SU-DHL-6 (cell line): ENCODE data around the gene LRRC3B.

Source experiments
- H2AFZ ChIP-seq: fragments of 200-600 bp; sonication (generic); 2 replicates; pipeline ENCODE4 v1.6.1; 2014; ENCODE audit warnings: low read depth, mild to moderate bottlenecking, moderate library complexity, mixed read lengths, antibody characterized with exemption, low read length; ENCODE audit not compliant: severe bottlenecking
- H3F3A ChIP-seq: fragments of 200-600 bp; shearing (Covaris generic); 2 replicates; pipeline ENCODE4 v1.6.0; 2016; ENCODE audit warnings: antibody characterized with exemption, mild to moderate bottlenecking; ENCODE audit not compliant: insufficient read depth
- H3K27ac ChIP-seq: fragments of 200-600 bp; sonication (generic); 2 replicates; pipeline ENCODE4 v1.5.1; 2016; ENCODE audit warnings: low read depth, mild to moderate bottlenecking, low read length, moderate library complexity, mixed read lengths
- H3K27me3 ChIP-seq: fragments of 200-600 bp; sonication (generic), shearing (Covaris generic); 2 replicates; pipeline ENCODE4 v1.6.0; 2014; ENCODE audit warnings: mild to moderate bottlenecking, low read length
- H3K36me3 ChIP-seq: fragments of 200-600 bp; sonication (generic); 2 replicates; pipeline ENCODE4 v1.6.1; 2014; ENCODE audit warnings: mild to moderate bottlenecking, low read length, mixed read lengths
- H3K4me2 ChIP-seq: fragments of 300-600, 200-600 bp; shearing (Covaris generic), sonication (generic); 2 replicates; pipeline ENCODE4 v1.6.0; 2014; ENCODE audit warnings: low read length, low read depth, mild to moderate bottlenecking; ENCODE audit not compliant: poor library complexity, severe bottlenecking
- H3K4me3 ChIP-seq: fragments of 200-600 bp; sonication (generic); 2 replicates; pipeline ENCODE4 v1.5.1; 2014; ENCODE audit warnings: antibody characterized with exemption, low read length, mild to moderate bottlenecking, mixed read lengths; ENCODE audit not compliant: insufficient read depth, poor library complexity, severe bottlenecking
- H3K79me2 ChIP-seq: fragments of 200-600 bp; sonication (generic); 2 replicates; pipeline ENCODE4 v1.6.1; 2014; ENCODE audit warnings: mild to moderate bottlenecking, low read length, moderate library complexity; ENCODE audit not compliant: insufficient read depth
- H3K9ac ChIP-seq: fragments of 200-600 bp; sonication (generic); 2 replicates; pipeline ENCODE4 v1.7.0; 2014; ENCODE audit warnings: mild to moderate bottlenecking, low read length
- H3K9me2 ChIP-seq: fragments of 200-600 bp; sonication (generic); replicated peaks from 2 replicates; pipeline ENCODE4 v1.6.1; 2014; ENCODE audit warnings: low read length; ENCODE audit not compliant: insufficient read depth
- H3K9me3 ChIP-seq: fragments of 200-600 bp; sonication (generic); 2 replicates; pipeline ENCODE4 v1.6.1; 2014; ENCODE audit warnings: low read length, mixed read lengths; ENCODE audit not compliant: insufficient read depth
- H4K20me1 ChIP-seq: fragments of 200-600 bp; sonication (generic); 2 replicates; pipeline ENCODE4 v1.6.1; 2014; ENCODE audit warnings: low read depth, mild to moderate bottlenecking, antibody characterized with exemption, low read length, moderate library complexity, mixed read lengths
- EZH2phosphoT487 ChIP-seq: fragments of 200-600 bp; sonication (generic), shearing (Covaris generic); conservative IDR thresholded peaks from 2 replicates; pipeline ENCODE4 v1.6.1; 2018; ENCODE audit warnings: mild to moderate bottlenecking, antibody characterized with exemption, low read length, moderate library complexity, mixed read lengths
- TF ChIP-seq, protein P1 (sequence below): fragments of 200-600 bp; sonication (generic); IDR thresholded peaks from one replicate; pipeline ENCODE4 v1.5.1; 2017; ENCODE audit warnings: antibody characterized with exemption, mild to moderate bottlenecking, low read length, moderate library complexity; ENCODE audit not compliant: insufficient read depth, poor library complexity, severe bottlenecking

Gene LRRC3B

DNA sequence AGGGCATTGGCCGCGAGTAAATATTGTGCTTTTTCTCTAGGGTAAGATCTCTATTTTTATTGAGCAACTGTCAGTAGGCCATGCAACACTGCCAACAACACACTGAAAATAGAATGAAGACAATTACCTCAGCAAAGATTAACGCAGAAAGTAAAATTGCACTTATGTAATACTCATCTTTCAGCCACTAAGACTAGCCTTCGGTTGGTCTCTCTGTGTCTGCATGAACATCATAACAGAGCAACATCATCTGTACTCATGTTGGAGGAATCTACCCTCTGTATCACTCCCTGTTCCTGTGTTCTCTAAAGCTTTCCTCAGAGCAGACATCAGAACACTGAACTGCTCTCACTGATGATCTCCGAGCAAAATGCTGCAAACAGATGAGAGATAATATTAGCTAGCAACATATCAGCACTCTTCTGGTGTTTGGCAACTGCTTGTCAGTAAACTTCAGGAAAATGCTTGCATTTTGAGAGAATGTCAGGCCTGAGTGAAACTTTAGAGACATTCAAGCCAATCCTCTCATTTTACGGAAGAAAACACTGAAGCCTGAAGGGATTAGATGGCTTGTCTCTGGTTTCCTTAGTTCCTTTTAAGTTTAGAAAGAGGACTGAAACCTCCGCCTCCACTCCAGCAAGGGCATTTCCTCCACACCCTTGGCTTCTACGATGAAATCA, 8.4 kb upstream of the LRRC3B start:
- Histone ChIP-seq H3K9me2 (no peaks in the 10 kb centered on the region), H3K27ac (no peak overlapping the region), H3F3A (no peaks in the 10 kb centered on the region), H3K9ac (no peak overlapping the region), H3K4me3 (no peak overlapping the region), H3K79me2 (no peaks in the 10 kb centered on the region), H3K9me3 (no peaks in the 10 kb centered on the region), H4K20me1 (no peaks in the 10 kb centered on the region), H2AFZ (no peak overlapping the region), H3K27me3 (no peaks in the 10 kb centered on the region), H3K36me3 (no peaks in the 10 kb centered on the region), H3K4me2 (no peak overlapping the region)
- TF ChIP-seq EZH2phosphoT487: no peak
- TF ChIP-seq, protein P1, sequence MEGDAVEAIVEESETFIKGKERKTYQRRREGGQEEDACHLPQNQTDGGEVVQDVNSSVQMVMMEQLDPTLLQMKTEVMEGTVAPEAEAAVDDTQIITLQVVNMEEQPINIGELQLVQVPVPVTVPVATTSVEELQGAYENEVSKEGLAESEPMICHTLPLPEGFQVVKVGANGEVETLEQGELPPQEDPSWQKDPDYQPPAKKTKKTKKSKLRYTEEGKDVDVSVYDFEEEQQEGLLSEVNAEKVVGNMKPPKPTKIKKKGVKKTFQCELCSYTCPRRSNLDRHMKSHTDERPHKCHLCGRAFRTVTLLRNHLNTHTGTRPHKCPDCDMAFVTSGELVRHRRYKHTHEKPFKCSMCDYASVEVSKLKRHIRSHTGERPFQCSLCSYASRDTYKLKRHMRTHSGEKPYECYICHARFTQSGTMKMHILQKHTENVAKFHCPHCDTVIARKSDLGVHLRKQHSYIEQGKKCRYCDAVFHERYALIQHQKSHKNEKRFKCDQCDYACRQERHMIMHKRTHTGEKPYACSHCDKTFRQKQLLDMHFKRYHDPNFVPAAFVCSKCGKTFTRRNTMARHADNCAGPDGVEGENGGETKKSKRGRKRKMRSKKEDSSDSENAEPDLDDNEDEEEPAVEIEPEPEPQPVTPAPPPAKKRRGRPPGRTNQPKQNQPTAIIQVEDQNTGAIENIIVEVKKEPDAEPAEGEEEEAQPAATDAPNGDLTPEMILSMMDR: no peak

DNA sequence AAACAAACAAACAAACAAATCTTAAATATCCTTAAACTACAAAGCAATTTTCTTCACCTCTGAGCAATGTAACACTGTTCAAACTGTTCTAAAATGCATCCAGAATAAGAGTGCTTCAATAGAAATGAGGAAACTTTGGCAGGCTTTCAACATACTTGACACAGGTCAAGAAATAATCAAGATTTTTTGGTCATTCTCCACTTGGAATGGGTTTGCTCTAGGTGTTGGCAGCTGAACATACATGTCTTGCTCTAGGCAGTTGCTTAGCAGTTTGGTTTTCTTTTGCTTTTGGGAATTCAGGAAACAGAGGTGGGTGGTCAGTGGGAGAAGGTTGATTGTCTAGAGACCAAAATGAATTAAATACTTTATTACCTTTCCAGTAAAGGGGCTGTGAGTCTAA, 1.4 kb upstream of the LRRC3B start:
- no peaks in the 10 kb centered on the region for H4K20me1 ChIP-seq
- no peaks in the 10 kb centered on the region for H3K9me3 ChIP-seq
- no peaks in the 10 kb centered on the region for H3F3A ChIP-seq
- H3K79me2 ChIP-seq: no peaks in the 10 kb centered on the region
- no peak overlapping the region for H3K4me2 ChIP-seq
- TF ChIP-seq, protein P1: no peak
- no peak for TF ChIP-seq EZH2phosphoT487
- no peak overlapping the region for H3K4me3 ChIP-seq
- no peak overlapping the region for H3K27ac ChIP-seq
- H3K9ac ChIP-seq: no peak overlapping the region
- no peaks in the 10 kb centered on the region for H3K27me3 ChIP-seq
- no peaks in the 10 kb centered on the region for H3K9me2 ChIP-seq
- H2AFZ ChIP-seq: no peak overlapping the region
- no peaks in the 10 kb centered on the region for H3K36me3 ChIP-seq

DNA sequence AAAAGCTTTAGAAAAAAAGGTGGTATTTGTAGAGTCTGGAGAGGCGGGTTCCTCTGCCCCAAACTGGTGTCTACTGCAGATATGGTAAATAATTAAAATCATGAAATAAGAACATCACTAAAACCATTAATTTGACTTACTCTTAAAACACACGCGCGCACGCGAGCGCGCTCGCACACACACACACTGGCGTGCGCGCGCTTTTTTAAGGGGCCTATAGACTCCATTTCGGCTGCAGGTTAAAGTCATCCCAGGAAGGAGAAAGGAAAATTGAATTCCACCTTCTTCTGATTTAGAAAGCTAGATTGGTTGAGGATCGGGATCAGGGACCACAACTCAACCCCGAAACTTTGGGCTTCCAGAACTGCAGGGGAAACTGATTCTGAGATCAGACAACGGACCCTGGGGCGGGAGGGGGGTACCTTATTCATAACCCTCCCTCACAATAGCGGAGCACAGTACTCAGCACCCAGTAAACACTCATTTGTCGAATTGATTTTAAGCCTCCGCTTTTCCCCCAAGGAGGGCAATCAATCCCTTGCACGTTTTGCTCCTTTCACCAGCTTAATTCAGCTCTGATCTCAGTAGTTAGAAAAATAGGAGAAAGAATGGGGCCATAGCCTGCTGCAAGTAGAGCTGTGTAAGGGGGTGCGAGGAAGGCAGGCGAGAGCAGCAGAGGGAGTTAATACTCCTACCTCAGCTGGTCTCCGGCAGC, 509 bp upstream of the LRRC3B start:
- H3K9me3 ChIP-seq: no peaks in the 10 kb centered on the region
- no peak overlapping the region for H2AFZ ChIP-seq
- no peak overlapping the region for H3K4me2 ChIP-seq
- no peaks in the 10 kb centered on the region for H3K79me2 ChIP-seq
- no peak overlapping the region for H3K9ac ChIP-seq
- TF ChIP-seq, protein P1: no peak
- TF ChIP-seq EZH2phosphoT487: no peak
- no peaks in the 10 kb centered on the region for H3F3A ChIP-seq
- no peak overlapping the region for H3K27ac ChIP-seq
- H3K27me3 ChIP-seq: no peaks in the 10 kb centered on the region
- no peak overlapping the region for H3K4me3 ChIP-seq
- H3K36me3 ChIP-seq: no peaks in the 10 kb centered on the region
- no peaks in the 10 kb centered on the region for H4K20me1 ChIP-seq
- H3K9me2 ChIP-seq: no peaks in the 10 kb centered on the region
